GM19193 (cell line): Measurements from ENCODE around the gene RNF157.

Source experiments
- POLR2A ChIP-seq: IDR thresholded peaks from 4 replicates; pipeline ENCODE4 v1.6.1; 2011; ENCODE audit not compliant: insufficient read depth, insufficient read length; ENCODE audit errors: extremely low read depth

The RNF157 gene

GRCh38 chr17:76246080-76247066 is 6.1 kb upstream of the RNF157 start:
- peak; percentile 59 for TF ChIP-seq POLR2A

DNA sequence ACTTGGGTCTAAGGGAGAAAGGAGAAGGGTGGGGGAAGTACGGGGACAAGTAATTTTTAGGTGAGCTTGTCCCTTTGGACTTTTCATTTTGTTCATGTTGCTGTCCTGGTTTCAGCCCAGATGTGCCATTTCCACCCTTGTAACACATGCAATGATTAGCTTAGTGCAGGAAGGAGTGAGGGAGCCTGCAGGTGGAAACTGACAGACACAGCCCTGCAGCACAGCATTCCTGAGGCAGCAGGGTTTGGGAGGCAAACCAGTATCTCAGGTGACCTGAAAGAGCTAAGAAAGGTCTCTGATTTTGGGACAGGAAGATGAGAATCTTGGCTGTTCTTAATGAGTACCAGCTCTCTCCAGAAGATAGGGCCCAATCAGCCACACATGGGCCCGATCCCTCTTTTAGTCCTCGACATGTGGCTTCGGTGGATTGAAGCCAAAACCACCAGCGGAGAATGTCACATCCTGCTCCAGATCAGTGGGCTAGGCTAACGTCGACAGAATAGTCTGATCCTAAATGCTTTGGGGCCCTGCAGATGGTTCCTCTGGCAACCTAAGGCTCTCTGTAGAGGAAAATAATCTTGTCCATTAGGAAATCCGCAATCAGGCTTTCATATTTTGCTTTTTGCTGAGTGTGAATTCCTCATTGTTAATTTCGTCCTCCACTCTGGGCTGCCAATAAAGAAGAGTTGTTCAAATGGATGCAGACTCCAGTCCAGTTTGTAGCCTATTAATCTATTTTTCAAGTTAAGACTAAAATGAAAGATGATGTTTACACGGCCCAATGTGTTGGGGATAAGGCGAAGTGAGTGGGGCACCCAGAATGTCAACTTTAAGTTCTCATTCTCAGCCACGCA is 3.8 kb upstream of the RNF157 start:
- TF ChIP-seq POLR2A: no peak

DNA sequence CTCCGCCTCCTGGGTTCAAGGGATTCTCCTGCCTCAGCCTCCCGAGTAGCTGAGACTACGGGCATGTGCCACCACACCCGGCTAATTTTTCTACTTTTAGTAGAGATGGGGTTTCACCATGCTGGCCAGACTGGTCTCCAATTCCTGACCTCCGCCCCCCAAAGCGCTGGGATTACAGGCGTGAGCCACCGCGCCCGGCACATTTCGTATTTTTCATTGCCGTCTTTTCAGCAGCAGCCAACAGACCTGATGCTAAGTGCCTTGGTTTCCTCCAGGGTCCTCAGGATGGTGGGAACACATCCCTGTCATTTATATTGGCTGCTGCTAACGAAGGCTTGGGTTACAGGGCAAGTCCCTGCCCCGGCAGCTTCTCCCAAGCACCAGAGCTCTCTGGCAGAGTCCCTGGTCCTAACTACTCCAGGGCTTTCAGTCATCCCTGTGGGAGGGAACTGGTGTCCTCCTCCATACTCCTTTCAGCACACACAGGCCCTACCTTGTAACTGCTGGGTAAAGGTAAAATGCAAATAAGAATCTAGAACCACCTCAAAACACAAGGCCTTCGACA is 1.5 kb upstream of the RNF157 start:
- TF ChIP-seq POLR2A: no peak

- no peak for TF ChIP-seq POLR2A
Observed at GRCh38 chr17:76241204-76241538, 878 bp upstream of the RNF157 start.

GRCh38 chr17:76239538-76240274 is 587 bp downstream of the RNF157 start:
- TF ChIP-seq POLR2A: peak; percentile 7

GRCh38 chr17:76238847-76239537 is 1.3 kb downstream of the RNF157 start:
- TF ChIP-seq POLR2A: no peak

GRCh38 chr17:76237859-76238313 is 2.4 kb downstream of the RNF157 start:
- TF ChIP-seq POLR2A: no peak

DNA sequence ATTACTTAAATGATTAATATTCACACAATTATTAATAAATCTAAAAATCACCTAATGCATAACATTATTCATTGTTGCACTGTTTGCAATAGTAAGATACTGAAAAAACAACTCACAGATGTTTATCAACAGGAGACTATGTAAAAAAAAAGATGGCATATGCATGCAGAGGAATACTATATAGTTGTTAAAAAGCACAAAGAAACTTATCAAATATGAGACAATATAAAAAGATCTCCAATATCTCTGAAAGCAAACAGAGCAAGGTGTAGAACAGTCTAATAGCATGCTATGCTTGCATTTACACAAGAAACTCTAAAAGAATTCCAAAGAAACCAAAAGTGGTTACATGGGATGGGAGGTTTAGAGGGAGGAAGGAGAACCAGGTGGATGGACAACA is 3.7 kb downstream of the RNF157 start:
- TF ChIP-seq POLR2A: no peak

DNA sequence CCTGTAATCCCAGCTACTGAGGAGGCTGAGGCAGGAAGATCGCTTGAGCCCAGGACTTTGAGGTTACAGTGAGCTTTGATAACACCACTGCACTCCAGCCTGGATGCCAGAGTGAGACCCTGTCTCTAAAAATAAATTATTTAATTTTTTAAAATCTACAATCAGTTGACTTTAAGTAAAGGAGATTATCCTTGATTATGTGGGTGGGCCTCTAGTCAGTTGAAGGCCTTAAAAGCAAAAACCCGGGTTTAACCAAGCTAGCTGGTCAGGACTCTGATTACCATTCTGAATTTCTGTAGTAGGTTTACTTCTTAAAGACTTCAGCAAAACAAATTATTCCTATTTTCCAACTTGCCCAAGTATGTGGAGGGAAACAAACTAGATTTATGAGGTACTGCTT is 4.4 kb downstream of the RNF157 start:
- no peak for TF ChIP-seq POLR2A

DNA sequence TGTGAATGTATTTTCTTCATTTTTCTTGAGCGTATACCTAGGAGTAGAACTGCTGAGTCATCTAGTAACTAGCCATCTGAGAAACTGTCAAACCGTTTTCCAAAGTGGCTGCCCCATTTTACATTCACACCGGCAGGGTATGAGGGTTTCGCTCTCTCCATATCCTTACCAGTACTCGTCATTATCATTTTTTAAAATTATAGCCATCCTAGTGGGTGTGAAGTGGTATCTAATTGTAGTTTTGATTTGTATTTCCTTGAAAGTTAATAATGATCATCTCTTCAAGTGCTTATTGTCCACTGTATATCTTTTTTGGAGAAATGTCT is 6.0 kb downstream of the RNF157 start:
- TF ChIP-seq POLR2A: no peak

DNA sequence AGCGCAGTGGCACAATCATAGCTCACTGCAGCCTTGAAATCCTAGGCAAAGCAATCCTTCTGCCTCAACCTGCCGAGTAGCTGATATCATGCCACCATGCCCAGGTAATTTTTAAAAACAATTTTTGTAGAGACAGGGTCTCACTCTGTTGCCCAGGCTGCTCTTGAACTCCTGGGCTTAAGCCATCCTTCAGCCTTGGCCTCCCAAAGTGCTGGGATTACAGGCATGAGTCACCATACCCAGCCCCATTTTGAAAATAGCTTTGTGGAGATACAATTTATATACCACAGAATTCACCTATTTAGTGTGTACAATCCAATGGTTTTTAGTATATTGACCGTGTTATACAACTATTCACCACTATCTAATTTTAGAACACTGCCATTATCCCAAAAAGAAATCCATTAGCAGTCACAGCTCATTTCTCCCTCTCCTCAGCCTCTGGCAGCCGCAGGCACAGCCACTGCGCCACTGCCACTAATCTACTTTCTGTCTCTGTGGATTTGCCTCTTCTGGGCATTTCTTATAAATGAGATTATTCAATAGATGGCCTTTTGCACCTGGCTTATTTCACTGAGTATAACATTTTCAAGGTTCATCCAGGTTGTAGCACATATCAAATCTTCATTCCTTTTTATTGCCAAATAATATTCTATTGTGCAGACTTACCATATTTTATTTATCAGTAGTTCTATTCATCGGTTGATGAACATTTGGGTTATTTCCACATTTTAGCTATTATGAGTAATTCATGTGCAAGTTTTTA is 6.5 kb downstream of the RNF157 start:
- TF ChIP-seq POLR2A: no peak

- TF ChIP-seq POLR2A: no peak
Observed at GRCh38 chr17:76232342-76232741, 8.0 kb downstream of the RNF157 start.

GRCh38 chr17:76223802-76224201 is 16.5 kb downstream of the RNF157 start:
- TF ChIP-seq POLR2A: no peak
